IPS-18c (cell line): ENCODE measurements around the gene RMND1.
A peak's percentile ranks its signal among the peaks of the same experiment; 100 is the strongest.

Experiments
- H3K4me3 ChIP-seq: 2 replicates; pipeline ENCODE4 v1.7.0; 2013; ENCODE audit warnings: low read depth, mild to moderate bottlenecking, low read length, moderate library complexity; ENCODE audit not compliant: insufficient read depth
- H3K9me3 ChIP-seq: one replicate; pipeline ENCODE4 v1.6.1; 2013; ENCODE audit warnings: mild to moderate bottlenecking, low read length, moderate library complexity; ENCODE audit not compliant: control insufficient read depth, insufficient read depth

Gene RMND1

DNA sequence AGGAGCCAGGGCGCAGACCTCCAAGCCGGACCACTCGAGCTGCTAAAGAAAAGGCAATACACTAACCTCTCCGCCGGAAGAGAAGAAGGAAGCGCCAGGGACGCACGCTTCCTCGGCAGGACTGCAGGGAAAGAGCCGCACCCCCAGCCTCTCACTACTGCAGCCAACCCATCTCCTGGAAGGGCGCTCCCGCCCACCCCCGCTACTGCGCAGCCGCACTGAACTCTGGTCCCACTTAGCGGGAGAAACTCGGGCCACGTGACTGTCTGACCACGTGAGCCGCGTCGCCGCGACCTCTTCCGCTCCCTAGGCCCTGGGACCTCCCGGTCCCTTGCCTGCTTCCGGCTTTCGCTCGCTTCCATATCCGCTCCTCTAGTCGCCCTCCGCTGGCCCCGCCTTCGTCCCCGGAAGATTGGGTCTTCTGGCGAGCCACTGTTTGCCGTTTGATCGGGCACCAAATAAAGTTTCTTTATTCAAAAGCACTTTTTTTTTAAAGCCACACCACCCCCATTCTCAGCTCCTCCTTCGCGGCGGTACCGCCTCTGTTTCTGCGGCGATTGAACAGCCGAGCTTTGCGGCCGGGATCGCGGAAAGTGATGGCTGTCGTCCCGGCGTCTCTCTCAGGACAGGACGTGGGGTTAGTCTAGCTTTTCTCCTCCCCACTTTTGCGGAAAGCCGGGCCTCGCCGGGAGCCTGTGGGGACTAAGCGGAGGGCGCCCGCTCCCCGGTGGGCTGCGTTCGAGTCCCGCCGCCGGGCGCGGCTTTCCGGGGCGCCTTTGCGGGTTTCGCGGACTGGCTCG, at the start of gene RMND1:
Gene RMND1, minus strand, starts transcription at position 177 of the 800 bp plus-strand sequence. CDS start 6,315 bp downstream, outside the sequence.
- Histone ChIP-seq H3K9me3 (no peaks in the 10 kb centered on the region), H3K4me3 (peak within 1 kb of the TSS; percentile 90)

DNA sequence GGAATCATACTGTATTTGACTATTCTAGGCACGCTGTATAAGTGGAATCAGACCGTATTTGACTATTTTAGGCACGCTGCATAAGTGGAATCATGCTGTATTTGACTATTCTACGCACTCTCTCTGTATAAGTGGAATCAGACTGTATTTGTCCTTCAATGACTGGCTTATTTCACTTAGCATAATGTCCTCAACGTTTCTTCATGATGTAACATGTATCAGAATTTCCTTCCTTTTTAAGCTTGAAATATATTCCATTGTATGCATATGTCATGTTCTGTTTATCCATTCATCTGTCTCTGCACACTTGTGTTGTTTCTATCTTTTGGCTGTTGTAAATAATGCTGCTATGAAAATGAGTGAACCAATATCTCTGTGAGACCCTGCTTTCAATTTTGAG, 47.6 kb upstream of the RMND1 start:
- H3K9me3 ChIP-seq, result no peaks in the 10 kb centered on the region

DNA sequence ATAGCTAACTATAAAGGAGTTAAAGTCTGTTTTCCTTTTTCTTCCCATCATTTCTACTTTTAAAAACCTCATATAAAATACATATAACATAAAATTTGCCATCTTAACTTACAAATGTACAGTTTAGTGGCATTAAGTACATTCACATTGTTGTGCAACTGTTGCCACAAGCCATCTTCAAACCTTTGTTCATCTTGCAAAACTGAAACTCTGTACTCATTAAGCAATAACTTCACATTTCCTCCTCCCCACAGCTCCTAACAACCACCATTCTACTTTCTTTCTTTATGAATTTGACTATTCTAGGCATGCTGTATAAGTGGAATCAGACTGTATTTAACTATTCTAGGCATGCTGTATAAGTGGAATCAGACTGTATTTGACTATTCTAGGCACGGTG, 46.4 kb upstream of the RMND1 start:
- Histone ChIP-seq H3K4me3 (no peak overlapping the region), H3K9me3 (no peaks in the 10 kb centered on the region)

More for the DNA sequence above, 47.6 kb upstream of the RMND1 start:
- no peak overlapping the region for H3K4me3 ChIP-seq

- Histone ChIP-seq H3K9me3 (no peaks in the 10 kb centered on the region), H3K4me3 (no peak overlapping the region)
These were observed 46.0 kb upstream of the RMND1 start for GRCh38 chr6:151497905-151498304.

- no peaks in the 10 kb centered on the region for H3K9me3 ChIP-seq
- H3K4me3 ChIP-seq, result no peak overlapping the region
These were observed 43.5 kb upstream of the RMND1 start for GRCh38 chr6:151495380-151495779.

GRCh38 chr6:151494936-151495320, 43.0 kb upstream of the RMND1 start:
- Histone ChIP-seq H3K9me3 (no peaks in the 10 kb centered on the region), H3K4me3 (peak overlapping the region; percentile 67)

DNA sequence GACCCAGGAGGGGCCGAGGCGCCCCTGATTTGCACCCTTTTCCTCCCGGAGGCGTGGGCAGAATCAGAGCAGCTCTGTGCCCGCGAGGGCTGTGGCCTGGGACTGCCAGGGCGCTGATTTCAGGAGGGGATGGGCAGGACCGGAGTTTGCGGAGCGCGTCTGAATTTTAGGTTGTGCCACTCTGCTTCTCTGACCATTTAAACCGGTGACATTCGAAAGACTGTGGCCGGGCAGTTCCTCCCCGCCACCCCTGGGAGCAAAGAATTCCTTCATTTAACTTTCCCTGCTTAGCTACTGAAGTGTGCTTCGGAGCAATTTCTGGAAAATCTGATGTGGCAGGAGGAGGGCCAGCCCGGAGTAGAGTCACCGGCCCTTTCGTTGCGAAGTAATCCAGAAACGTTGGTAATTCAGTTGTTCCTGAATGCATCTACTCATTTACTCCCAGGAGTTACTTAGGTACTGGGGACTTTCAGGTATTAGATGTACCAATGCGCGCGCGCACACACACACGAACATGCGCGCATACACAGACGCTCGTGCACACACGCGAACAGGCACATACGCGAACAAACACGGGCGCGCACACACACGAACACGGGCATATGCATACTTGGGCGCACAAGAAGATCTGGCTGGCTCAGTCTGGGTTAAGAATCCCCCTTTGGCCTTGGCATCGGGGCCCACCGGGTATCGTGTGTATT, 42.5 kb upstream of the RMND1 start:
- no peaks in the 10 kb centered on the region for H3K9me3 ChIP-seq

DNA sequence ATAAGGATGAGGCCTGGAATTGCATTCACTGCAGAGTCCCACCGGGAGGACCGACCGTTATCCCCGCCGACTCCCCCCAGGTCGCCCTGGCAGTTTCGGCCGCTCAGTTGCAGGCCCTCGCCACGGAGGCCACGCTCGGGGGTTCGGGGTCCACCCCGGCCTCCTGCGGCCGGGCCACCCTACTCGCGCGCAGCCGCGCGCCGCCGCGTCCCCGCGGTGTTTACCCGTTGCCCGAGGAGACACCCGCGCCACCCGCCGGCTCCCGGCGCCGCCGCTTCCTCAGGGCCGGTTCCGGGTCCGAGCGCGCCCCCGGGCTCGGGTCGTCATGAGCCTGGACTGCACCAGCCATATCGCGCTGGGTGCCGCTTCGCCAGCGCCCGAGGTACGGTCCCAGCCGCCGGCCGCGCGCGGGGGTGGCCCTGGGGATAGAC, 41.9 kb upstream of the RMND1 start, which contains the start of gene CCDC170:
Gene CCDC170, plus strand, starts transcription at position 214 of the 431 bp plus-strand sequence. Its CDS starts 112 bp downstream, at position 326.
- H3K4me3 ChIP-seq, result peak within 1 kb of the TSS; percentile 67
- H3K9me3 ChIP-seq, result no peaks in the 10 kb centered on the region

More for the DNA sequence above, 42.5 kb upstream of the RMND1 start:
- peak overlapping the region; percentile 67 for H3K4me3 ChIP-seq

DNA sequence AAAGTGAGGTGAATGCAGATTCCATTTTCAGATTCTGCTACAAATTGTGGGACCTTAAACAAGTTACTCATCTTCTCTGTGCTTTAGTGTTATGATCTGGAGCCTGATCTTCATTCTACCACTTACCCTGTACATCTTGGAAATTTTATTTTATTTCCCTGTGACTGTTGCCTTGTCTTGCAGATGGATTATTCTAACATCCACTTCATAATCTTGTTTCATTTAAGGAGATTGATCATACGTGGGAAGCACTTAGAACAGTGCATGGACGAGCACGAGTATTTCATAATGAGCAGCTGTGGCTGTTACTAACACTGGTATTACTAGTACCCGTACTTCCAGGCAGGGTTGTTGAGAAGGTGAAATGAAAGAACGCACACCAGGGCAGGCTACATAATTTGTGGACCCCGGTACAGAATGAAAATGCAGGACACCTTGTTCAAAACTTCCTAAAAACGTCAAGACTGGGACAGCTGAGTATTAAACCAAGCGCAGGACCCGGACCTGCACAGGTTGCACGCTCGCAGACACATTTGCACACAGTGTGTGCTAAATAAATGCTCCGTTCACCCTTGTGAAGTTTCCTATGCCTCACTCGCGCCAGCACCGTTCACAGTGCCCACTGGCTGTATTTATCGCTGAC, 41.4 kb upstream of the RMND1 start:
- Histone ChIP-seq H3K4me3 (peak overlapping the region; percentile 67), H3K9me3 (no peaks in the 10 kb centered on the region)

DNA sequence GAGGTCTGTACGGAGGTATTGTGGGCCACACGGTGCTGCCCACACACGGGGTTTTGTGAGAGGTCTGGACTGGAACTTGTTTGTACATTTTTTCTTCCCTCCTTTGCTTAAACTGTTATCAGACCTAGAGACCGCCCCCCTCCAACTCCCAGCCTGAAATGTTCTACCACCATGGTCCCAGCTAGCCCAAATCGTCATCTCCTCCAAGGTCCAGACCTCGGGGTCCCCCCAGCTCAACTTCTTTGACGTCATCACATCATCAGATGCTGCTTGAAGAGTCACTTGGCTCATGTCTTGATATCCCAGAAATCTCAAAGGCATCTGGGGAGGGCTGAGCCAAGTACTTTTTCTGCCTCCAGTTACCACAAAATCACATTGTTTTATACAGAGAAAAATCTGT, 39.1 kb upstream of the RMND1 start:
- H3K9me3 ChIP-seq, result no peaks in the 10 kb centered on the region
- no peak overlapping the region for H3K4me3 ChIP-seq

DNA sequence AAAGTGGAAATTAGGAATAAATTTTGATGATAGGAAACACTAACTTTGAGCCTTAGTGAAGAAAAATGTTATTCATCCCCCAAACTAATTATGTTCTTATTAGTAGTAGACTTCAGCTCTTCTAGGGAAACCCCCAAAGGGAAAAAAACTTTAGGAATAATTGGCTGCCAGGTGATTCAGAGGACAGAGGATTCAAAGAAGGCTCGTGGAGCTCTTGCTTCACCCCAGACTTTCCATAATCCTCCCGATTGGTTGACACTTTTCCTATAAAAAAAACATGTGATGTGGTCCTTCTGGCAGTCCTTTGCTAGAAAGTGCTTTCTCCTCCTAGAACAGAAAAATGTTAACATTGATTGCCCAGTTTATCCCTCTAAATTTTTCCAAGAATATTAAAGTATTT, 36.3 kb upstream of the RMND1 start:
- Histone ChIP-seq H3K4me3 (no peak overlapping the region), H3K9me3 (no peaks in the 10 kb centered on the region)

DNA sequence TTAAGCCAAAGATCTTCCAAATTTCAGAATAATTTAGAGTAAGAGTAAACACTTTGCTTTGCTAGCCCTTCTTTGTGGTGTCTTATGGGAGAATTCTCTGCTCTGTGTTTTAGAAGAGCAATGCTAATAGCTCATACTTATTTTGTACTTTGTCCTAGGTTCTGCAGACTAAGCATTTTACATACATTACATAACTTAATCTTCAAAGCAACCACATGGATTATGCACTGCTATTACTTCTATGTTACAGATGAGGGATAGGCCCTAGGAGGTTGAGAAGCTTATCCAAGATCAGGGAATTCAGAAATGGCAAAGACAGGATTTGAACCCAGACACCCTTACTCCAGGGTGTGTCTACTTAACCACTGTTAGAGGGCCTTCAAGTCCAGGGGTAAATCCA, 32.1 kb upstream of the RMND1 start:
- Histone ChIP-seq H3K4me3 (no peak overlapping the region), H3K9me3 (no peaks in the 10 kb centered on the region)

GRCh38 chr6:151482290-151482689, 30.4 kb upstream of the RMND1 start:
- H3K9me3 ChIP-seq, result no peaks in the 10 kb centered on the region
- no peak overlapping the region for H3K4me3 ChIP-seq

GRCh38 chr6:151481786-151482185, 29.9 kb upstream of the RMND1 start:
- Histone ChIP-seq H3K9me3 (no peaks in the 10 kb centered on the region), H3K4me3 (no peak overlapping the region)

GRCh38 chr6:151478670-151479069, 26.7 kb upstream of the RMND1 start:
- Histone ChIP-seq H3K9me3 (no peaks in the 10 kb centered on the region), H3K4me3 (no peak overlapping the region)

- Histone ChIP-seq H3K9me3 (no peaks in the 10 kb centered on the region), H3K4me3 (no peak overlapping the region)
These were observed 25.8 kb upstream of the RMND1 start for GRCh38 chr6:151477726-151478125.

DNA sequence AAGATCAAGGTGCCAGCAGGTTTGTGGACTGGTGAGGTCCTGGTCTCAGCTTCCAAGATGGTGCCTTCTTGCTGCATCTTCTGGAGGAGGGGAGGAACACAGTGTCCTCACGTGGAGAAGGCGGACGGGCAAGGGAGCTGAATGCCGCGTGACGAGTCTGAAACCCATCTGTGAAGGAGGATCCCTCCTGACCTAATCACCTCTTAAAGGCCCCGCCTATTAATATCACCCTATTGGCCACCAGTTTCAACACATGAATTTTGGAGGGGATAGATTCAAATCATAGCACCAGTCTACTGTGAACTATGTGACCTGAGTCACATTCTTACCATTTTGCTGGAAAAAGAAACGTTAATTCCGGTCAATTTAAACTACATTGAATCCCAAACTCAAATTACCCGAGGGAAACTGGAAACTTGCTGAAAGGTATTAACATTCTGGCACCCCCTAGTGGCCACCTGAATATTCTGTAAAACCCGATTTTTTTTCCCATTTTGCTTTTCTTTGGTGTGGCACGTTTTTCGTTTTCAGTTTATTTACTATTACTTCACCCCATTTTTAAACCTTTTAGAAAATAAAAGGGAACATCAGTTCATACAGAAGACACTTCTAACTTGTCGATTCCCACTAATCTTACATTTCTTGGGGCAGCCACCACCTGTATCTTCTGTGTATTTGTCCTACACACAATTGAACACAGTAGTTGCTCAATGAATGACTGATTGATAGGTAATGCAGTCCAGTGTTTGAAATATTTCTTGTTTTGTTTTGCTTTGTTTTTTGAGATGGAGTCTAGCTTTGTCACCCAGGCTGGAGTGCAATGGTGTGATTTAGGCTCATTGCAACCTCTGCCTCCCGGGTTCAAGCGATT, 24.0 kb upstream of the RMND1 start:
- H3K4me3 ChIP-seq, result no peak overlapping the region

More for the DNA sequence above, 24.0 kb upstream of the RMND1 start:
- no peaks in the 10 kb centered on the region for H3K9me3 ChIP-seq
